ENCODE measurements around the gene KRT76.

- TF ChIP-seq CTCF (IDR thresholded peaks at IDR 0.05), result no peak
- TF ChIP-seq POLR2A (IDR thresholded peaks at IDR 0.05), result no peak
Measured at GRCh38 chr12:52806169-52806811, 29.1 kb upstream of the KRT76 start.

Measured in testis (tissue), 2 donors.